WTC11 (cell line): ENCODE results near the gene DNAH14.

Experiments
- ATF2 ChIP-seq: sonication (generic); formaldehyde crosslinking; IDR thresholded peaks from 2 replicates; pipeline ENCODE4 v1.8.1; 2022; ENCODE audit warnings: low read depth, missing genetic modification reagents, borderline replicate concordance
- ZNF317 ChIP-seq: sonication (generic); formaldehyde crosslinking; IDR thresholded peaks from 2 replicates; pipeline ENCODE4 v1.8.1; 2023; ENCODE audit warnings: low read depth, mild to moderate bottlenecking, moderate library complexity, missing genetic modification reagents, borderline replicate concordance
- TF ChIP-seq, protein P1 (sequence below): sonication (generic); formaldehyde crosslinking; IDR thresholded peaks from 2 replicates; pipeline ENCODE4 v1.8.0; 2023; ENCODE audit warnings: missing genetic modification reagents
- TF ChIP-seq, protein P2 (sequence below): fragments of 200-600 bp; IDR thresholded peaks from 2 replicates; pipeline ENCODE4 v1.8.0; 2022; ENCODE audit warnings: antibody characterized with exemption
- TF ChIP-seq, protein P3 (sequence below): sonication (generic); formaldehyde crosslinking; IDR thresholded peaks from 2 replicates; pipeline ENCODE4 v1.8.1; 2023; ENCODE audit warnings: mild to moderate bottlenecking, missing genetic modification reagents, borderline replicate concordance
- TF ChIP-seq, protein P4 (sequence below): sonication (generic); formaldehyde crosslinking; IDR thresholded peaks from 2 replicates; pipeline ENCODE4 v1.8.0; 2022; ENCODE audit warnings: mild to moderate bottlenecking, missing genetic modification reagents

- TF ChIP-seq, protein P1, sequence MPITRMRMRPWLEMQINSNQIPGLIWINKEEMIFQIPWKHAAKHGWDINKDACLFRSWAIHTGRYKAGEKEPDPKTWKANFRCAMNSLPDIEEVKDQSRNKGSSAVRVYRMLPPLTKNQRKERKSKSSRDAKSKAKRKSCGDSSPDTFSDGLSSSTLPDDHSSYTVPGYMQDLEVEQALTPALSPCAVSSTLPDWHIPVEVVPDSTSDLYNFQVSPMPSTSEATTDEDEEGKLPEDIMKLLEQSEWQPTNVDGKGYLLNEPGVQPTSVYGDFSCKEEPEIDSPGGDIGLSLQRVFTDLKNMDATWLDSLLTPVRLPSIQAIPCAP (CRISPR knock-in tag), result no peak
- no peak for TF ChIP-seq ZNF317 (CRISPR knock-in tag)
- TF ChIP-seq, protein P2, sequence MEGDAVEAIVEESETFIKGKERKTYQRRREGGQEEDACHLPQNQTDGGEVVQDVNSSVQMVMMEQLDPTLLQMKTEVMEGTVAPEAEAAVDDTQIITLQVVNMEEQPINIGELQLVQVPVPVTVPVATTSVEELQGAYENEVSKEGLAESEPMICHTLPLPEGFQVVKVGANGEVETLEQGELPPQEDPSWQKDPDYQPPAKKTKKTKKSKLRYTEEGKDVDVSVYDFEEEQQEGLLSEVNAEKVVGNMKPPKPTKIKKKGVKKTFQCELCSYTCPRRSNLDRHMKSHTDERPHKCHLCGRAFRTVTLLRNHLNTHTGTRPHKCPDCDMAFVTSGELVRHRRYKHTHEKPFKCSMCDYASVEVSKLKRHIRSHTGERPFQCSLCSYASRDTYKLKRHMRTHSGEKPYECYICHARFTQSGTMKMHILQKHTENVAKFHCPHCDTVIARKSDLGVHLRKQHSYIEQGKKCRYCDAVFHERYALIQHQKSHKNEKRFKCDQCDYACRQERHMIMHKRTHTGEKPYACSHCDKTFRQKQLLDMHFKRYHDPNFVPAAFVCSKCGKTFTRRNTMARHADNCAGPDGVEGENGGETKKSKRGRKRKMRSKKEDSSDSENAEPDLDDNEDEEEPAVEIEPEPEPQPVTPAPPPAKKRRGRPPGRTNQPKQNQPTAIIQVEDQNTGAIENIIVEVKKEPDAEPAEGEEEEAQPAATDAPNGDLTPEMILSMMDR, result no peak
- TF ChIP-seq, protein P3, sequence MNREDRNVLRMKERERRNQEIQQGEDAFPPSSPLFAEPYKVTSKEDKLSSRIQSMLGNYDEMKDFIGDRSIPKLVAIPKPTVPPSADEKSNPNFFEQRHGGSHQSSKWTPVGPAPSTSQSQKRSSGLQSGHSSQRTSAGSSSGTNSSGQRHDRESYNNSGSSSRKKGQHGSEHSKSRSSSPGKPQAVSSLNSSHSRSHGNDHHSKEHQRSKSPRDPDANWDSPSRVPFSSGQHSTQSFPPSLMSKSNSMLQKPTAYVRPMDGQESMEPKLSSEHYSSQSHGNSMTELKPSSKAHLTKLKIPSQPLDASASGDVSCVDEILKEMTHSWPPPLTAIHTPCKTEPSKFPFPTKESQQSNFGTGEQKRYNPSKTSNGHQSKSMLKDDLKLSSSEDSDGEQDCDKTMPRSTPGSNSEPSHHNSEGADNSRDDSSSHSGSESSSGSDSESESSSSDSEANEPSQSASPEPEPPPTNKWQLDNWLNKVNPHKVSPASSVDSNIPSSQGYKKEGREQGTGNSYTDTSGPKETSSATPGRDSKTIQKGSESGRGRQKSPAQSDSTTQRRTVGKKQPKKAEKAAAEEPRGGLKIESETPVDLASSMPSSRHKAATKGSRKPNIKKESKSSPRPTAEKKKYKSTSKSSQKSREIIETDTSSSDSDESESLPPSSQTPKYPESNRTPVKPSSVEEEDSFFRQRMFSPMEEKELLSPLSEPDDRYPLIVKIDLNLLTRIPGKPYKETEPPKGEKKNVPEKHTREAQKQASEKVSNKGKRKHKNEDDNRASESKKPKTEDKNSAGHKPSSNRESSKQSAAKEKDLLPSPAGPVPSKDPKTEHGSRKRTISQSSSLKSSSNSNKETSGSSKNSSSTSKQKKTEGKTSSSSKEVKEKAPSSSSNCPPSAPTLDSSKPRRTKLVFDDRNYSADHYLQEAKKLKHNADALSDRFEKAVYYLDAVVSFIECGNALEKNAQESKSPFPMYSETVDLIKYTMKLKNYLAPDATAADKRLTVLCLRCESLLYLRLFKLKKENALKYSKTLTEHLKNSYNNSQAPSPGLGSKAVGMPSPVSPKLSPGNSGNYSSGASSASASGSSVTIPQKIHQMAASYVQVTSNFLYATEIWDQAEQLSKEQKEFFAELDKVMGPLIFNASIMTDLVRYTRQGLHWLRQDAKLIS (CRISPR knock-in tag), result no peak
- TF ChIP-seq, protein P4, sequence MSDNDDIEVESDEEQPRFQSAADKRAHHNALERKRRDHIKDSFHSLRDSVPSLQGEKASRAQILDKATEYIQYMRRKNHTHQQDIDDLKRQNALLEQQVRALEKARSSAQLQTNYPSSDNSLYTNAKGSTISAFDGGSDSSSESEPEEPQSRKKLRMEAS (CRISPR knock-in tag), result no peak
- TF ChIP-seq ATF2 (CRISPR knock-in tag), result no peak
Observed at GRCh38 chr1:224914292-224914900, 15.1 kb upstream of the DNAH14 start.
